Stomach smooth muscle (tissue), 2 donors: ENCODE results near the gene CDH15.
"Not testable (repeated sequence)": the region's sequence is repeated elsewhere in the genome, so short reads cannot be mapped to it uniquely, and the experiment has no call there.

Experiments used
- H3K27ac ChIP-seq: one replicate; pipeline ENCODE4 v1.7.0; 2013; ENCODE audit warnings: mild to moderate bottlenecking, low read length, inconsistent platforms
- H3K27me3 ChIP-seq, 2 donors: one replicate each; pipeline ENCODE4 v1.7.0; 2013; ENCODE audit warnings: low read length in 2 of 2; ENCODE audit not compliant: insufficient read depth in 2 of 2, control insufficient read depth in 1 of 2
- H3K36me3 ChIP-seq, 2 donors: one replicate each; pipeline ENCODE4 v1.7.0; 2013; ENCODE audit warnings: low read length in 2 of 2; ENCODE audit not compliant: control insufficient read depth in 2 of 2, insufficient read depth in 2 of 2
- H3K4me1 ChIP-seq: one replicate; pipeline ENCODE4 v1.7.0; 2013; ENCODE audit warnings: low read length; ENCODE audit not compliant: control insufficient read depth, insufficient read depth
- H3K4me3 ChIP-seq, 2 donors: one replicate each; pipeline ENCODE4 v1.7.0; 2013; ENCODE audit warnings: low read length in 2 of 2
- H3K9ac ChIP-seq, 2 donors: one replicate each; pipeline ENCODE4 v1.7.0; 2013; ENCODE audit warnings: low read length in 2 of 2, mild to moderate bottlenecking in 1 of 2
- H3K9me3 ChIP-seq, 2 donors: one replicate each; pipeline ENCODE4 v1.7.0; 2013; ENCODE audit warnings: low read length in 2 of 2; ENCODE audit not compliant: control insufficient read depth in 2 of 2
- donor health status: healthy.
- donor health status: Pancreatic carcinoma.

Gene CDH15

GRCh38 chr16:89159066-89159849 lies 12.3 kb upstream of the CDH15 start:
- Histone ChIP-seq H3K27ac (no peak overlapping the region), H3K4me1 (peaks cover 20% of the 10 kb centered on the region), H3K9ac (no peak overlapping the region), H3K9me3 (no peaks in the 10 kb centered on the region), H3K4me3 (no peak overlapping the region), H3K27me3 (peaks cover 9 to 16% of the 10 kb centered on the region in 2 donors), H3K36me3 (no peaks in the 10 kb centered on the region)

- no peak overlapping the region for H3K4me3 ChIP-seq
- peaks cover 14 to 19% of the 10 kb centered on the region in 2 donors for H3K27me3 ChIP-seq
- no peak overlapping the region for H3K27ac ChIP-seq
- no peaks in the 10 kb centered on the region for H3K9me3 ChIP-seq
- H3K9ac ChIP-seq: no peak overlapping the region
- peaks cover 14% of the 10 kb centered on the region for H3K4me1 ChIP-seq
- H3K36me3 ChIP-seq: no peaks in the 10 kb centered on the region
These were observed 11.6 kb upstream of the CDH15 start for GRCh38 chr16:89159850-89160354.

DNA sequence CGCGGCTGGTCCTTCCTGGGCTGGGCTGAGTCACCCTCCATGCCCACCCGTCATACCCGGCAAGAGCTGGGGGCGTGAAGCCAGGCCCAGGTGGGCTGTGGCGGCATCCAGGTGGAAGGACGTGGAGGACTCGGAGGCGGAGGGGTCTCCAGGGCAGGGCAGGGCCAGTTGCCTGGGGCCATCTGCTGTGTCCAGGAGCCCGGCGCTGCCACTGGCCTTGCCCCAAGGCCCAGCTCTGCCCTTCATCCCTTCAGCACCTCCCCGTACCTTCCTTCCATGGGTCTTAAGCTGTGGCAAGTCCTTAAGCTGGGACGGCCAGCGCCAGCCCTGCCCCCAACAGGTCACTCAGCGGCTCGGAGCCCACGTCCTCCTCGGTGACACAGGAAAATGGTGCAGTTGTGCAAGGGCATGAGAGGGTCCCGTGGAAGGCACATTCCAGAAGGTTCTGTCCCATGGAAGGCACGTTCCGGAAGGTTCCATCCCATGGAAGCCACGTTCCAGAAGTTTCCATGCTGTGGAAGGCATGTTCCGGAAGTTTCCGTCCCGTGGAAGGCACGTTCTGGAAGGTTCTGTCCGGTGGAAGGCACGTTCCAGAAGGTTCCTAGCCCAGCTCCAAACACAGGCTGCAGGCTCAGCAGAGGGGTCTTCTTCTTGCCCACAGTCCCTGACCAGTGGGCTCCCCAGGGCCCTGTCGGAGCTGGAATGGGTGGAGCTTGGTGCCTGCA lies 10.4 kb upstream of the CDH15 start:
- Histone ChIP-seq H3K27me3 (peaks cover 19 to 21% of the 10 kb centered on the region in 2 donors), H3K9ac (no peak overlapping the region), H3K27ac (no peak overlapping the region), H3K4me3 (no peak overlapping the region), H3K9me3 (no peaks in the 10 kb centered on the region), H3K4me1 (peaks cover 4% of the 10 kb centered on the region), H3K36me3 (no peaks in the 10 kb centered on the region)

- Histone ChIP-seq H3K4me3 (no peak overlapping the region), H3K36me3 (no peaks in the 10 kb centered on the region), H3K27me3 (peaks cover 26 to 27% of the 10 kb centered on the region in 2 donors), H3K9ac (no peak overlapping the region), H3K4me1 (peaks cover 4% of the 10 kb centered on the region), H3K9me3 (no peaks in the 10 kb centered on the region), H3K27ac (no peak overlapping the region)
These were observed 9.5 kb upstream of the CDH15 start for GRCh38 chr16:89161763-89162713.

GRCh38 chr16:89163297-89163696 lies 8.3 kb upstream of the CDH15 start:
- no peak overlapping the region for H3K4me3 ChIP-seq
- peaks cover 9% of the 10 kb centered on the region for H3K4me1 ChIP-seq

DNA sequence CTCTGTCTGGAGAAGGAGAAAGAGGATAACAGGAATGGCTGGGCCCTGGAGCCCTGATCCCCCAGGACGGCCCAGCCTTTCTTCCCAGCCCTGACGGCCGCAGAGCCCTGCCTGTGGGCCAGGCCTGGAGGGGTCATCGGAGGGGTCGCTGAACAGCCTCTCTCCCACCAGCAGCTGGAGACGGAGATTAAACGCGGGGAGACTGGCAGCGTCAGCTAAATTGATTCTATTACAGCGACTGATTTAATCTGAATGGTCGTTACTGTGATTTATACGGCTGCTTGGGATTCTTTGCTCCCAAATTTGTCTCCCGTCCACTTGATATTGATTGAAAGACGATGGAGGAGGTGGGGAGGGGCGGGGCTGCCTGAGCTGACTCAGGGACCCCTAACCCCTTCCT lies 7.1 kb upstream of the CDH15 start:
- Histone ChIP-seq H3K4me3 (no peak overlapping the region), H3K27ac (no peak overlapping the region), H3K9me3 (no peaks in the 10 kb centered on the region), H3K4me1 (peaks cover 9% of the 10 kb centered on the region), H3K27me3 (peaks cover 47 to 50% of the 10 kb centered on the region in 2 donors), H3K36me3 (no peaks in the 10 kb centered on the region), H3K9ac (no peak overlapping the region)

More at GRCh38 chr16:89163297-89163696, 8.3 kb upstream of the CDH15 start:
- Histone ChIP-seq H3K9ac (no peak overlapping the region), H3K27me3 (peaks cover 36 to 39% of the 10 kb centered on the region in 2 donors), H3K9me3 (no peaks in the 10 kb centered on the region), H3K36me3 (no peaks in the 10 kb centered on the region), H3K27ac (no peak overlapping the region)

DNA sequence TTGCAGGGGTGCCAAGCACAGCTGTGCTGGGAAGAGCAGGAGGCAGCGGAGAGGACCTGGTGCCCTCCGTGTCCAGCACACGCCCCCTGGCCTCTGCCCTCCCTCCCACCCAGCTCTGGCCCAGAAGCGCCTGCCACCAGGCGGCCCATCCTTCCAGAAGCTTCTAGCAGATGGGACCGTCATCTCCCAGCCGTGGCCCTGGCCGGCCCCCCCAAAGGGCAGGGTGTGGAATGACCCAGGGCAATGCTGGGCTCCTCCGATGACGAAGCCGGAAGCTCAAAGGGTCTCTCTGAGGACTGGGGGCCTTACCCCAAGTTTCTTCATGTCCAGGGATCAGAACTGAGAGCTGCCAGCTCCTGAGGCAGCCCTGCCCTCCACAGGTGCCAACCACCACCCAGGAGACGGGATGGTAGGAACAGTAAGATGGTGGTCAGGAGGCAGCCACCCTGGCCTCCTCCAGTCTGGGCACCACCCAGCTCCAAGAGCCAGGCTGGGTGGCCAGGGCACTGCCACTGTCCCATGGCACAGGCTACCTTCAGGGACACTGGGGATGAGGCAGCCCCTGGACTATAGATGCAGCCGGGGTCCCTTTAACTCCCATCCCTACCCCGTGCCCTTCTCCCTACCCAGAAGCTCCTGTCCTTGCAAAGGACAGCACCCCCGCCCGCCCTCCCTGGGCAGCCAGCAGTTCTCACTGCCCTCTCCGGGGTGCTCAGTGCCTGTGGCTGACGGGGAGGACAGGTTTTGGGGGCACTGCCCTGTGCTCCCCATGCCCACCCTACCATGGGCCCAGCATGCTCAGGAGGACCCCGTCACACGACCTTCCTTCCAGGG lies 6.5 kb upstream of the CDH15 start:
- Histone ChIP-seq H3K36me3 (no peaks in the 10 kb centered on the region), H3K27ac (no peak overlapping the region), H3K27me3 (peaks cover 53 to 56% of the 10 kb centered on the region in 2 donors), H3K4me1 (peaks cover 9% of the 10 kb centered on the region), H3K9ac (no peak overlapping the region), H3K4me3 (no peak overlapping the region), H3K9me3 (no peaks in the 10 kb centered on the region)

- peaks cover 59 to 62% of the 10 kb centered on the region in 2 donors for H3K27me3 ChIP-seq
These were observed 5.9 kb upstream of the CDH15 start for GRCh38 chr16:89165681-89165979.

GRCh38 chr16:89166696-89167424 lies 4.7 kb upstream of the CDH15 start:
- Histone ChIP-seq H3K36me3 (no peaks in the 10 kb centered on the region), H3K27ac (no peak overlapping the region), H3K9me3 (no peaks in the 10 kb centered on the region), H3K9ac (no peak overlapping the region), H3K27me3 (peaks cover 60 to 65% of the 10 kb centered on the region in 2 donors), H3K4me1 (peaks cover 19% of the 10 kb centered on the region), H3K4me3 (peak overlapping the region; percentile 12 to 22)

More at GRCh38 chr16:89165681-89165979, 5.9 kb upstream of the CDH15 start:
- not testable (repeated sequence) for H3K9ac ChIP-seq, H3K36me3 ChIP-seq, H3K4me3 ChIP-seq, H3K27ac ChIP-seq, H3K9me3 ChIP-seq
- peaks cover 14% of the 10 kb centered on the region for H3K4me1 ChIP-seq
